HG03060 (cell line): ENCODE results near the gene MS4A6A.
"Not testable (repeated sequence)": the region's sequence is repeated elsewhere in the genome, so short reads cannot be mapped to it uniquely, and the experiment has no call there.

Experiments used
- ATAC-seq: cut with Tn5 transposase; IDR thresholded peaks from one replicate; pipeline ENCODE4 v1.9.1; 2021; ENCODE audit warnings: low read depth, moderate number of reproducible peaks; ENCODE audit not compliant: unreplicated experiment

MS4A6A gene

GRCh38 chr11:60130496-60130895, 52.4 kb downstream of the MS4A6A start:
- no peak for ATAC-seq

- ATAC-seq, result no peak
These were observed 53.0 kb downstream of the MS4A6A start for GRCh38 chr11:60129853-60130252.

- not testable (repeated sequence) for ATAC-seq
These were observed 54.0 kb downstream of the MS4A6A start for GRCh38 chr11:60128866-60129265.

GRCh38 chr11:60128376-60128775, 54.5 kb downstream of the MS4A6A start:
- no peak for ATAC-seq

GRCh38 chr11:60127311-60127811, 55.5 kb downstream of the MS4A6A start:
- ATAC-seq, result no peak

- ATAC-seq, result no peak
These were observed 56.8 kb downstream of the MS4A6A start for GRCh38 chr11:60125956-60126585.

GRCh38 chr11:60124802-60125432, 58.0 kb downstream of the MS4A6A start:
- ATAC-seq, result no peak
